ENCODE data around the gene CRYBA2. TPM values are rescaled to one million over a fixed set of nuclear protein-coding genes. Genes with fewer than 3 reads are reported as not detected.

CRYBA2 gene
- total RNA-seq, 1 donor from 2014 or later: 0.49 TPM

DNA sequence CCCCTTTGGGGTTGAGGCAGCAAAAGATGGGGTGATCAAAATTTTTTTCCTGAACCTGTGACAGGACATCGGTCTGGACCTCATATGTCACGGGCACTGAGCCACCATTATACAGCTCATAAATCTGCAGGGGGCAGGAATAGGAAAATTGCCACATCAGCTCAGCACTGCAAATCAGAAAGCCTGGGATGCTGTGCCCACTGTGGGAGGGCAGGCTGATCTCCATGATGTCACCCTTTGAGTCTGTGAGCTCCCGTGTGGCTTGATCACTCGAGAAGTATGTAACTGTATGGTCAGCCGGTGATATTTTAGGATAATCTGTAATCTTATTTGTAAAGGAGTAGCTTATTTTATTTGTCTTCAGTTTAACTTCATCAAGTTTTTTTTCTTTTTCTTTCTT is 17.7 kb upstream of the CRYBA2 start:
- H3K9me3 Mint-ChIP-seq (ENCODE audit: unreplicated experiment): peaks cover 5% of the 10 kb centered on the region
- no peak overlapping the region for H3K4me3 Mint-ChIP-seq (ENCODE audit: unreplicated experiment)
- no peaks in the 10 kb centered on the region for H3K4me1 Mint-ChIP-seq (ENCODE audit: low read depth, unreplicated experiment)
- H3K36me3 Mint-ChIP-seq (ENCODE audit: unreplicated experiment): no peaks in the 10 kb centered on the region
- no peak overlapping the region for H3K27ac Mint-ChIP-seq (ENCODE audit: unreplicated experiment)
- no peak for DNase-seq
- H3K27me3 Mint-ChIP-seq (ENCODE audit: unreplicated experiment): peaks cover 5% of the 10 kb centered on the region
- TF ChIP-seq, protein P1, sequence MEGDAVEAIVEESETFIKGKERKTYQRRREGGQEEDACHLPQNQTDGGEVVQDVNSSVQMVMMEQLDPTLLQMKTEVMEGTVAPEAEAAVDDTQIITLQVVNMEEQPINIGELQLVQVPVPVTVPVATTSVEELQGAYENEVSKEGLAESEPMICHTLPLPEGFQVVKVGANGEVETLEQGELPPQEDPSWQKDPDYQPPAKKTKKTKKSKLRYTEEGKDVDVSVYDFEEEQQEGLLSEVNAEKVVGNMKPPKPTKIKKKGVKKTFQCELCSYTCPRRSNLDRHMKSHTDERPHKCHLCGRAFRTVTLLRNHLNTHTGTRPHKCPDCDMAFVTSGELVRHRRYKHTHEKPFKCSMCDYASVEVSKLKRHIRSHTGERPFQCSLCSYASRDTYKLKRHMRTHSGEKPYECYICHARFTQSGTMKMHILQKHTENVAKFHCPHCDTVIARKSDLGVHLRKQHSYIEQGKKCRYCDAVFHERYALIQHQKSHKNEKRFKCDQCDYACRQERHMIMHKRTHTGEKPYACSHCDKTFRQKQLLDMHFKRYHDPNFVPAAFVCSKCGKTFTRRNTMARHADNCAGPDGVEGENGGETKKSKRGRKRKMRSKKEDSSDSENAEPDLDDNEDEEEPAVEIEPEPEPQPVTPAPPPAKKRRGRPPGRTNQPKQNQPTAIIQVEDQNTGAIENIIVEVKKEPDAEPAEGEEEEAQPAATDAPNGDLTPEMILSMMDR (IDR thresholded peaks at IDR 0.05; ENCODE audit: partially characterized antibody, unreplicated experiment): no peak

DNA sequence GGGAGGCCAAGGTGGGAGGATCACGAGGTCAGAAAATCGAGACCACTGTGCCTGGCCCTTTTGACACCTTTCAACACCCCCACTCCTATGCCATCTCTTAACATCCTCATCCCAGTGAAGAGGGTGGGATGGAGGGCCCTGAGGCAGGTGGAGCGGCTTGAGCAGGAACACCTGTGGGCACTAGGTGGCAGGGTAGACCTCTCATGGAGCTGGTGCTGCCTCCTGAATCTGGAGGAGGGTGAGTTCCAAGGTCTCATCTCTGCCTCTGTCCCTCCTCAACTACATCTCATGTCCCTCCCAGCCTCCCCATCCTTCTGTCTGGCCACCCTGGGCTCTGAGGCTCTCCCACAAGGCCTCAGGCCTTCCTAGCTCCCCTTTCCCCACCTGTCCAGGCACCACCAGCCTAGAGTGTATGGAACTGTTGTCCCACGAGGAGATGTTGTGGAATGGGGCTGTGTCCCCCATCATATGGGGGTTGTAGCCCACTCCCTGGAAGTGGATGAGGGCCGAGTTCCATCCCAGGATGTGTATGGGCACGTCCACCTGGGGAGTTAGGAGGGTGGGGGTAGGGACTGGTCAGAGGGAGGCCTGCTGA is 17.0 kb upstream of the CRYBA2 start:
- DNase-seq: no peak
- TF ChIP-seq, protein P1 (IDR thresholded peaks at IDR 0.05; ENCODE audit: partially characterized antibody, unreplicated experiment): no peak
- Mint-ChIP-seq H3K36me3 (ENCODE audit: unreplicated experiment) (no peaks in the 10 kb centered on the region), H3K27me3 (ENCODE audit: unreplicated experiment) (peaks cover 5% of the 10 kb centered on the region), H3K27ac (ENCODE audit: unreplicated experiment) (no peak overlapping the region), H3K4me3 (ENCODE audit: unreplicated experiment) (no peak overlapping the region), H3K9me3 (ENCODE audit: unreplicated experiment) (peaks cover 5% of the 10 kb centered on the region), H3K4me1 (ENCODE audit: low read depth, unreplicated experiment) (no peaks in the 10 kb centered on the region)

DNA sequence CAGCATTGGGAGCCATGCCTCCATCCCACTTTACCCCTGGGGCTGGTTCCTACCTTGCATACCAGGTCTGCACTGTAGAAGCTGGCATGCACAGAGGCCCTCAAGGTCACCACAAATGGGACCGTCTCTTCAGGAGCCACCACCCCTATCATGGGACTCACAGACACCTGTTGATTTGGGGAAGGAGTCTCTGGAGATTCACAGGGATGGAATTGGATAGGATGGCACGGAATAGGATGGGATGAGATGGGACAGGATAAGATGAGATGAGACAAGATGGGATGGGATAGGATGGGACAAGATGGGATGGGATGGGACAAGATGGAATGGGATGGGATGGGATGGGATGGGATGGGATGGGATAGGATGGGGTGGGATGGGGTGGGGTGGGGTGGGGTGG is 16.1 kb upstream of the CRYBA2 start:
- Mint-ChIP-seq H3K27ac (ENCODE audit: unreplicated experiment) (no peak overlapping the region), H3K4me3 (ENCODE audit: unreplicated experiment) (no peak overlapping the region), H3K4me1 (ENCODE audit: low read depth, unreplicated experiment) (no peaks in the 10 kb centered on the region), H3K9me3 (ENCODE audit: unreplicated experiment) (peaks cover 3% of the 10 kb centered on the region), H3K36me3 (ENCODE audit: unreplicated experiment) (no peaks in the 10 kb centered on the region), H3K27me3 (ENCODE audit: unreplicated experiment) (peaks cover 3% of the 10 kb centered on the region)
- DNase-seq: no peak
- TF ChIP-seq, protein P1 (IDR thresholded peaks at IDR 0.05; ENCODE audit: partially characterized antibody, unreplicated experiment): no peak

DNA sequence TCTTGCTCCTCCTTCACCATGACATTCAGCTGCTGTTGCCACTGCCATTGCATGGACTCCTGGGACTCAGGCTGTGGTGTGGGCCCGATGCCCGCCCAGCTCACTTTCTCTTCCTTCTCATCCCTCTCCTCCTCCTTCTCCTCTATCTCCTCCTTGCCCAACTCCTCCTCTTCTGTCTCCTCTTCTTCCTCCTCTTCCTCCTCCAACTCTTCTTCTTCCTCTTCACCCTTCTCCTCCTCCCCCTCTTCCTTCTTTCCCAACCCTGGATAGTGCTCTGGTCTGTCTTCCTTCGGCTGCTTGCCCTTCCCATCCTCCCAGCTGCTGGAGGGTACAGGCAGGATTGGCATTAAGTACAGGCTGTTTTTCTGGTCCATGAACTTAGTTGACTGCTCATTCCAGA is 10.8 kb upstream of the CRYBA2 start:
- H3K9me3 Mint-ChIP-seq (ENCODE audit: unreplicated experiment): peaks cover 3% of the 10 kb centered on the region
- H3K27ac Mint-ChIP-seq (ENCODE audit: unreplicated experiment): no peak overlapping the region
- peak overlapping the region; percentile 22 for H3K4me3 Mint-ChIP-seq (ENCODE audit: unreplicated experiment)
- H3K4me1 Mint-ChIP-seq (ENCODE audit: low read depth, unreplicated experiment): peaks cover 7% of the 10 kb centered on the region
- DNase-seq: no peak
- H3K27me3 Mint-ChIP-seq (ENCODE audit: unreplicated experiment): peaks cover 16% of the 10 kb centered on the region
- TF ChIP-seq, protein P1 (IDR thresholded peaks at IDR 0.05; ENCODE audit: partially characterized antibody, unreplicated experiment): no peak
- H3K36me3 Mint-ChIP-seq (ENCODE audit: unreplicated experiment): no peaks in the 10 kb centered on the region

DNA sequence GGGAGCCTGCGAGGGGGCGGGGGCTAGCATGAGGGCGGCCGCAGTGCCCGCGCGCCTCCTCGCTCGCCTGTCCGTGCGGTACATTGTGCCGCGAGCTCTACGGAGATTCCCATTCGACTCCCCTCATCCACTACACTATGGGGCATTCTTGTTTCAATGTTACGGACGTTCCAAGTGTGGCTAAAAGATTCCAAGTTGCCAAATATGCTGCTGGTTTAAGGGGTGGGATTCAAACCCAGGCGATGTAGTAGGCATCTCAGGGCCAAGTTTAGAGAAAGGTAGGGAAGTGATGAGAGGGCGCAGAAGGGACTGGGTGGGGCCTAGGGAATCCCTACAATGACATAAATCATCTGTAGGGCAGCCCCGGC is 10.0 kb upstream of the CRYBA2 start:
- TF ChIP-seq, protein P1 (IDR thresholded peaks at IDR 0.05; ENCODE audit: partially characterized antibody, unreplicated experiment): no peak
- H3K27me3 Mint-ChIP-seq (ENCODE audit: unreplicated experiment): peaks cover 16% of the 10 kb centered on the region
- H3K36me3 Mint-ChIP-seq (ENCODE audit: unreplicated experiment): no peaks in the 10 kb centered on the region
- no peak for DNase-seq
- H3K4me3 Mint-ChIP-seq (ENCODE audit: unreplicated experiment): peak overlapping the region; percentile 48
- H3K27ac Mint-ChIP-seq (ENCODE audit: unreplicated experiment): no peak overlapping the region
- H3K4me1 Mint-ChIP-seq (ENCODE audit: low read depth, unreplicated experiment): peaks cover 7% of the 10 kb centered on the region
- peaks cover 3% of the 10 kb centered on the region for H3K9me3 Mint-ChIP-seq (ENCODE audit: unreplicated experiment)
